Right forelimb (tissue), 1 donor: Measurements from ENCODE around the gene TMEM116.
"Not testable (repeated sequence)": the region's sequence is repeated elsewhere in the genome, so short reads cannot be mapped to it uniquely, and the experiment has no call there.

ENCODE experiments used
- DNase-seq: peaks from one replicate; pipeline ENCODE4 v3.0.0-alpha.2; 2018

The TMEM116 gene

GRCh38 chr12:112008918-112009317 lies 4.0 kb downstream of the TMEM116 start:
- no peak for DNase-seq

- no peak for DNase-seq
Observed at GRCh38 chr12:112007945-112008344, 5.0 kb downstream of the TMEM116 start.

- DNase-seq: no peak
Observed at GRCh38 chr12:112005419-112006395, 7.3 kb downstream of the TMEM116 start.

GRCh38 chr12:112004041-112004440 lies 8.9 kb downstream of the TMEM116 start:
- no peak for DNase-seq

- DNase-seq: no peak
Observed at GRCh38 chr12:112001576-112001975, 11.4 kb downstream of the TMEM116 start.

- DNase-seq: no peak
Observed at GRCh38 chr12:112000820-112001219, 12.1 kb downstream of the TMEM116 start.

GRCh38 chr12:111999129-111999528 lies 13.8 kb downstream of the TMEM116 start:
- not testable (repeated sequence) for DNase-seq

GRCh38 chr12:111998015-111998414 lies 14.9 kb downstream of the TMEM116 start:
- no peak for DNase-seq

GRCh38 chr12:111997300-111997699 lies 15.7 kb downstream of the TMEM116 start:
- no peak for DNase-seq

GRCh38 chr12:111995782-111996480 lies 17.0 kb downstream of the TMEM116 start:
- DNase-seq: no peak

GRCh38 chr12:111994211-111995111 lies 18.5 kb downstream of the TMEM116 start:
- DNase-seq: not testable (repeated sequence)

GRCh38 chr12:111993292-111994150 lies 19.4 kb downstream of the TMEM116 start:
- no peak for DNase-seq

GRCh38 chr12:111992464-111992863 lies 20.5 kb downstream of the TMEM116 start:
- no peak for DNase-seq

GRCh38 chr12:111991946-111992345 lies 21.0 kb downstream of the TMEM116 start:
- DNase-seq: no peak

GRCh38 chr12:111991535-111991934 lies 21.4 kb downstream of the TMEM116 start:
- no peak for DNase-seq

- no peak for DNase-seq
Observed at GRCh38 chr12:111984820-111985219, 28.1 kb downstream of the TMEM116 start.

GRCh38 chr12:111981987-111982386 lies 31.0 kb downstream of the TMEM116 start:
- DNase-seq: no peak

GRCh38 chr12:111980598-111980997 lies 32.4 kb downstream of the TMEM116 start:
- DNase-seq: no peak

GRCh38 chr12:111978545-111978944 lies 34.4 kb downstream of the TMEM116 start:
- no peak for DNase-seq

- DNase-seq: no peak
Observed at GRCh38 chr12:111976860-111977259, 36.1 kb downstream of the TMEM116 start.

GRCh38 chr12:111976291-111976690 lies 36.7 kb downstream of the TMEM116 start:
- no peak for DNase-seq
